IPS-NIHi11 (cell line): Measurements from ENCODE around the gene CD1D.
A peak's percentile ranks its signal among the peaks of the same experiment; 100 is the strongest.
"Not testable (repeated sequence)": the region's sequence is repeated elsewhere in the genome, so short reads cannot be mapped to it uniquely, and the experiment has no call there.

Source experiments
- DNase-seq: peaks from one replicate; pipeline ENCODE4 v3.0.0; 2012; ENCODE audit warnings: mixed read lengths, low spot score

CD1D gene

DNA sequence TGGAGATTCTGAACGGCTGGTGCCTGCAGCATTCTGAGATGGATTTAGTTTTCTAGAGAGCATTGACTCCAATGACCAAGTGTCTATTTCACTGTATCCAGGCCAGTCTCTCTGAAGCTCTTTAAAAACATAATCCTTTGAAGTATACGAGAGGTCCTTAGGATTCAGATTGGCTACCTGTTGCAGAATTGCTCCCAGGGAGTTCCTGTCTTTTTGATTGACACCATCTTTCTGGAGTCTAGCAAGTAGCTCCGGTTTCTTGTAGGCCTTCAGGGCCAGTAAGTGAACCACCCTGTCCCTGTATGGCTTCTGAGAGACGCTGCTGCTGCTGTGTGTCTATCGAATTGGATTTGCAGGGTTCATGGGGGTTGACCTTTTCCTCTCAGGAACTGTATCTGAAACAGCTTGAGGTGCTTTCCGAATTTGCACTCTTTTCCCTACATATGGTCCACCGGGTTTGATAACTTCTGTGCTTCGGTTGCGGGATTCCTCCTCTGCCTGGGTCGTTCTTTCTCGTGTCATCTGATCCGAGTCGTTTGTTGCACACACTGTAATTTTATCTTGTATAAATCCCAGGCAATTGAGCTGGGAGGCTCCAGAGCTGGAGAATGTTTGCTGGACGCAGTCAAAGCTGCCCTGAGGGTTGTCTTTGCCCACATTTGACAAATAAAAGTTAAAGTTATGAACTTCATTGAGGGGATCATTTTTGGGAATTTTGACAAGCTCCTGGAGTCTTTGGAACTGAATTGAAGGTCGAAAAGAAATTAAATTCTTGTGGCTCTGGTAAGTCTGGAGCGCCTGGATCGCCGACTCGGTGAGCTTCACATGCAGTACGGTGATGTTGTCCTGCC lies 3.6 kb upstream of the CD1D start:
- DNase-seq: not testable (repeated sequence)

DNA sequence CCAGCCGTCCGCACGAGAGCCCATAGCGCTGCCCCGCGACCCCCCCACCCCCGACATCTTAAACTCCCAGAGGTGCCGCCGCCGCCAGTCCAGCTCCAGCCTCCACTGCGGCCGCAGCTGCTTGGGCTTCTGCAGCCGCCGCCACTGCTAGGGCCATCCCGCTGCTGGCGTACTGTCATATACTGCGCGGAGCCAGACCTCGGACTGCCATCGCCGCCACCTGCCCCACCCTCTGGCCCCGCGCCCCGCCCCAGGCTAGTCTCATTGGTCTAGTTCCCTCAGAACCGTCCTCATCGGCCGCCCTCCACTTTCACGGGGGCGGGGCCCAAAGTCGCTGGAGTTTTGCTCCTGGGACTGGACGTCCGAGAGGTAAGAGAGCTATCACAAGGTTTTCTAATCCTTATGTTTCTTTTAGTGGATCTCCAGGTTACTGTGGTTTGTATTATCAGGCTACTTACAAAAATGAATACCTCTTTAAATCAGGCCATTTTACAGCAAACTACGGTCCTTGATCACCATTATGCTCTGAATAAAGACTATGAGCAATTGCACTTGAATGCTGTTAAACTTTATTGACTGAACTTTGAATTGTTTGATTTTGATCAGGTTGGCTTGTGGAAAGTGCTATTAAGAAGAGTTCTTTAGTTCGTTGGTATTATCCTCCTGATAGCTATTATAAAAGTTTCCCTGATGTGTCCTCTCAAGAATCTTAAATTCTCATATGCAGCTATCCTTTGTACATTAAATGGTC lies 2.8 kb upstream of the CD1D start:
- peak; percentile 87 for DNase-seq

DNA sequence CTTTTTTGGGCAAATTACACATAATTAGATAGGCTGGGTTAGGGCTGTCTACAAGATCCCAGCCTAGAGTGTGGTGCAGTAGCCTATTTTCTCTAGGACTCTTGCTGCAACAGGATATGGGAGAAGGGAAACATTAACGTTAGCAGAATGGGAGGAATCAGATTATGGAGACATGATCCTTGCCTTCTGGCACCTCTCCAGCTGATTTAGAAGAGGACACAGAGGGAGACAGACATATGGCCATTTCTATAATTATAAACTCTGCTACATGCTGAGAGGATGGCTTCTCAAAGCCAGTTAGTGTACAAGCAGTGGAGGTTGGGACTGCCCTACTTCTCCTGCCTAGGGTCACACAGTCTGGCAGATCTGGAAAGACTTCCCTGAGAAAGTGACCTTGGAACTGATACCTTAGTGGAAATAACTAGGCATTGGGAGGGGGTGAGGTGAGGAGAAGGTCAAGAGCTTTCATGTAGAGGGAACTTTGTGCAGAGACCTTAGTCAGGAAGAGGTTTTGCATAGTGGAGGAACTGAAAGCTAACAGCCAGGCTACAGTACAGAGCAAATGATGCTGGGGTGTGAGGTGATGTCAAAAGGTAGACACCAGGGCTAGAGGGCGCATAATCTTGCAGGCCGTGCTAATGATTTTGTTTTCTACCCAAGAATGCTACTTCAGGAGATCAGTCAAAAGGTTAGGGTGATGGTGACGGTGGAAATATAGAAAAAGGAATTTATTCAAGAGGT lies 1.2 kb upstream of the CD1D start:
- no peak for DNase-seq

DNA sequence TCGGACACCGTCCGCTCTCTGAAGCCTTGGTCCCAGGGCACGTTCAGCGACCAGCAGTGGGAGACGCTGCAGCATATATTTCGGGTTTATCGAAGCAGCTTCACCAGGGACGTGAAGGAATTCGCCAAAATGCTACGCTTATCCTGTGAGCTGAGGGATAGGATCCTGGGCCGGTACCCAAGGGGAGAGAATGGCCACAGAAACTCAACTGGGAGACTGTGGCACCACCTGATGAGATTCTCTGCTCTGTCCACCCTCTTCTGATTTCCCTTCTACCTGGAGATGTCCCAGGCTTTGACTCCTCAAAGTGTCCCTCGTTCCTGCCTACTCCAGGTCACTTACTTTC lies 855 bp downstream of the CD1D start:
- no peak for DNase-seq

DNA sequence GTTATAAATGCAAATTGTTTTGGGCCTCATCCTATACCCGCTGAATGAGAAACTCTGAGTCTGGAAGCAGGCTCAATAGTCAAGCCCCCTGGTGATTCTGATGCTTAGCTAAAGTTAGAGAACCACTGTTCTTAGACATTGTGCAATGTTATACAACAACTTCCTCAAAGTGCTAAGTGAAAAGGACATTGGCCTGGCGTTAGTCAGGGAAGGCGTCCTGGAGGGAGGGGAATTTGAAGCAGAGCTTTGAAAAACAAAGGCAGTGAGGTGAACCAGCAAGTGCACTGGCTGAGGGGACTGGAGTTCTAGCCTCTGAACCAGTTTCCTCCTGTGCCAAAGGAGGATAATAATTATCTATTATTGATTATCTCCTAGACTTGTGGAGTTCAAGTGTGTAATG lies 5.1 kb downstream of the CD1D start:
- peak; percentile 24 for DNase-seq

DNA sequence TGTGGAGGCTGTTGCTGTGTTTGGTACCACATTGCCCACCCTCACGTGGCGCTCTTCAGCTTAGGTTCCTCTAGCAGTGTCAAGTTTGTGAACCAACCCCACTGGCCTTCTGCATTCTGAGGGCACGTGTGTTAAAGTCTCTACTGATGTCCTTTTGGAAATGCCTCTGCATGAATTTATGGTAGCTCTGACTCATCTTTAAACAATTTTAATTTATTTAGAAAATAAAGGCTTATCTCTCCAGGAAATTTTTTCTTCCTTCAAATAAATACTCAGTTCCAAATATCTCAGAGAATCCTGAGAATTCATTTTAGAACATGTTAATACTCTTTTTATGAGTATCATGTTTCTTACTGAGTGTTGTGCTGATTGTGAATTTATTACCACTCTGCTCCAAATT lies 5.5 kb downstream of the CD1D start:
- DNase-seq: no peak

DNA sequence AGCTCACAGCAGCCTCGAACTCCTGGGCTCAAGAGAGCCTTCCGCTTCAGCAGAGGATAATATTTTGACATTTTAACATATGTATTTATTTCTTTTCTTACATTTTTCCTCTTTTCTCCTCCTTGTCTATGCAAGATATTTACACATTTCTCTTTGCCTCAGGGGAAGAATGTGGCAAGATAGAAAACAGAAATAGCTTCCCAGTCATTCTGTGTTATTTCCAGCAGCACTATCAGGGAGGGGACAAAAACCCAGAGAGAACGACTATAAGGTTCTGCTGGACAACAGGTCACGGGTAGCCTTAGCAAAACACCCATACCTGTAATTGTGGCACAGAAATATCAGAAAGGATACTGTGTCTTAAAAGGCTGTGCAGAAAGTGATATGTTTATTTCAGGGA lies 7.9 kb downstream of the CD1D start:
- no peak for DNase-seq

DNA sequence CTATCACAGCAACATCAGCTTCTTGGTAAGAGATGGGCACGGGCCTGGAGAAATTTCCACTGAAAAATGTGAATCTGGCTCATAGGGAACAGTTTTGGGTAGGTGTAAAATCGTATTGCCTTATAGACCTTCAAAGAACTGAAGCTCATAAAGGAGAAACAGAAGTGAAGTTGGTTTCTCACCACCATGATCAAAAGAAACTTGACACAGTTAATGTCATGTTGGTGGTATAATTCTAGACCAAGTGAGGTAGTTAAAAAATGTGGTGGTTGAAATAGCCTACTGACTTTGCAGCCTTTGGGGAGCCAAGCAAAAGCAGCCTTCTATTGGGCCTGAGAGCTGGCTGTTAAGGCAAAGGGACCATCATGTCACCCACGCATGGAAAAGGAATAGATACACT lies 8.9 kb downstream of the CD1D start:
- no peak for DNase-seq

DNA sequence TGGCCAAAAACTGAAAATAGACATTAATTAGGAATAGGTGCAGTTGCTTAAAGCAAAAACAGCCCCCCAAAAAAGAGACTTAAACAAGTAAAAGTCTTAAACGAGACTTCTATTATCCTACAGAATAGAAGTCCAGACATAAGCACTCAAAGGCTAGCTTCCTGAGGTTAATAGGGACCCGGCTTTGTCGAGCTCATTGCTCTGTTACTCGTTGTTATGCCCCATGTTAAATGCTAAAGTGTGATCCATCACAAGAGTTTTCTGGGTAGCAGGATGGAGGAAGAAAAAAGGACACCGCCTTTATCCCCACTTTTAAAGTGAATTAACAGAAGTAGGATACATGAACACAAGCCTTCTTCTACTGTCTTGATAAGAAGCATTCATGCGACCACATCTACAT lies 10.6 kb downstream of the CD1D start:
- DNase-seq: no peak

DNA sequence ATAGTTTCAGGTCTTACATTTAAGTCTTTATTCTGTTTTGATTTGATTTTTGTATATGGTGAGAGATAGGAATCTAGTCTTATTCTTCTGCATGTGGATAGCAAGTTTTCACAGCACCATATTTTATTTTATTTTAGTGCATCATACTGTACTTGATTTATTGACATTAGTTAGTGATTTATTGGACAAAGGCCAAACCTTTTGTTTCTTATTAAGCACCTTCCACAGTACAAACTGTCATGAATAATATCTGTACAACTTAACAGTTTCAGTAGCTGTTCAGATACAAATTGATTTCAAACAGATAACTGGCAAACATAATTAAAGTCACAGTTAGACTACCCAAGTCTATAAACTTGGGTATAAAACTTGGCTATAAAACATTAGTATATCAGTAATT lies 15.8 kb downstream of the CD1D start:
- no peak for DNase-seq

DNA sequence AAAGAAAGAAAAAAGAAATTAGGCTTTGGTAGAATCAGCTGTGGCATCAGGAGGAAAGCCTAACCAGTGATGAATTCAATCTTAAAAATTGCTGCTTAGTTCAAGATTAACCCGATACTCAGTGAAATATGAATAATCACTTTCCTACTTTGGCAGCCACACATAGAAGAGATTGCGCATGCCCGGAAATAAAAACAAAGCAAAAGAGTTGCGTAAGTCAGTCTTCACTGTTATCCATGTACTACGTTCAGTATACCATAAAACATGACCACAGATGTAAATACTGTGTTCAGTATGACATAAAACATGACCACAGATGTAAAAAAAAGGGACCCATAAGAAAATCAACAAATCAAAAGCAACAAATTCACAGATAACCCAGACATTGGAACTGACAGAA lies 19.2 kb downstream of the CD1D start:
- no peak for DNase-seq

DNA sequence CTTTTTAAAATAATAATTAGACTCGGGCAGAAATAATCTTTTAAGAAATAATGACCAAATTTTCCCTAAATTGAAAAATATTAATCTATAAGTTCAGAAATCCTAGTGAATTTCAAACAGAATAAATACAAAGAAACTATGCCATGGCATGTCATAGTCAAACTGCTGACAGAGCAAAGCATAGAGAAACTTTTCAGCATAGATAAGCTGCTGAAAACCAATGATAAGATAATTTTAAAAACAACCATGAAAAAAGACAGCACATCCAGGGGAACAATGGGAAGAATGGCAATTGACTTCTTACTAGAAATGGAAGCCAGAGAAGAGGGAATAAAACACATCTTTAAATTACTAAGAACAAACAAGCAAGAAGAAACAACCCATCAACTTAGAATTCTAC lies 19.8 kb downstream of the CD1D start:
- no peak for DNase-seq

DNA sequence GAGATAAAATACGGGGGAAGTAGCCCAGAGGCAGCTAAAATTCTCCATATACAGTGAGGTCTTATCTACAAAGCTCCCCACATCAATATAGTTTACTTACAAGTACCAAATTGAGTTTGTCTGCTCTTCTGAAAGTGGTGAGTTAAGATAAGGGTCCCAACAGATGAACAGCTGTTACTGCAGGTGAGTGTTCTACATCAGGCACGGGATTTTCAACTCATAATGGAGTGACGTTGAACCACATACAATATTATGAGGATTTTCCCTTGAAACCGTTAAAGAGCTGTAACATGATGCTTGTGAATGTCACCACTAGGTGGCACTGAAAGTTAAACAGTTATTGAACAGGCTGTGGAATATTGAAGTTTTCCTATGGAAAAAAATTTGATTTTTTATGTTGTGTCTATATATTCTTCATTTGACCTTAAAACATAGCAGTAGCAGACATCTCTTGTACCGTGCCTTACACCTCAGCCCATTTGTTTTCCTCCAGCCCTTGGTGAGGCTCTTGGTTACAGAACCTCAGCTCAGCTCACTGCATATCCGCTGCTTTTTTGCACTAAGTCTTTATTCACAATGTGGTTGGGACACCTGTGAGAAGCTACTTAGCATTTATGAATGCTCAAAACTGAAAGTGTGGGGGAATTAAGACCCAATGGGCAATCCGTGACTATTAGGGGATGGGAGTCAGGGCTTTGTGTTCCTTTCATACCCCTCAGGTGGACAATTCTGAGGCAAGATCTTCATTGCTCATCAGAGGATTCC lies 23.2 kb downstream of the CD1D start:
- DNase-seq: no peak

DNA sequence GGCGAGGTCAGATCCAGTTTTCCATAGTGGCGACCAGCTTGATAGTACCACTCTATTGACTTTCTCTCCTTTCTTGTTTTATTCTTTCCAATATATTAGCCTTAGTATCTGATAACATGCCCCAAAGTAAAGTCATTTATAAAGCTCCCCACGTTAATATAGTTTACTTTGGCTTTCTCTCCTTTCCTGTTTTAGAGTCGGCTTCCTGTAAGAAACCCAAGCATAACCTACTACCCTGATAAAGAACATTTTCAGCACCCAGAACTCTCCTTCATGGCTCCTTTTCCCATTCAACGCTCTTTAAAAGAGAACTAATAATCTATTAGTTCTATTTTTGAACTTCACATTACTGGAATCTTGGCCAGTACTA lies 23.7 kb downstream of the CD1D start:
- no peak for DNase-seq

DNA sequence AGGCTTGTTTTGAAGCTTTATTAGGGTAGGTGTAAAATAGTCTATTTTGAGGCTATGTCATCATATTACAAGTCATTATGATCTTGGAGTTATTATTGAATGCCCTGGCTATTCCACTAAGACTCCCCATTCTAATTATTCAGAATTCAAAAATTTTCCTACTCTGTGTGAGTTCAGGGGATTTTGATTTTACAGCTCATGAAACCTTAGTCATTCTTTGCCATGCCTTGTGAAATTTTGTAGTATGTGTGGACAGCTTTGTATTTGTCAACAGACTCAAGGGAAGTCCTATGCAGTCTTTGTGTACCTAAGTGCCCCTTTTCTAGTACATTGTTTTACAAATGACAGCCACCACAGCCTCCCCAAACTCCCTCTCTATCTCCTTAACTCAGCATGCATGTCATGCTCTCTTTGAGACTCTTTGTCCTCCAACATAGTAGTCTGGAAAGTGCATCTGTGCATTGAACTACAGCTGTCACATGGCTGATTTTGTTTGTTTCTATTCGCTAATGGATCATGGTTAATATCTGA lies 28.0 kb downstream of the CD1D start:
- DNase-seq: peak; percentile 30

DNA sequence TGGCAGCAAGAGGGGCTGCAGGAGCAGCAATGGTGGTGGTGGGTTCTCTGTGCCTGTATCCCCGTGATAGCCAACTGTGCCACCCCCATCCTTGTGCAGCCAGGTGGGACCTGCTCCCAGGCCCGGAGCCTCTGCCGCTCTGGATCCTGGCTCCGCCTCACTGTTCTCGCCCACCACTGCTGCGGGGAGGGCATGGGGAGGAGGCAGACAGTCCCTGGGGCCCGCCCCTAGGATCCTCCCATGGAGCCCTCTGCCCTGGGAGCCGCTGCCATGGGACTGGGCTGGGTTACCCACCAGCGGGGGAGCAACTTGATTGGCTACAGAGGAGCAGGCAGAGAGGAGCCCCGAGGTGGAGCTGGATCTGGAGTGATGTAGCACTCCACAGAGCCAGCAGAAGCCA lies 31.6 kb downstream of the CD1D start:
- no peak for DNase-seq

DNA sequence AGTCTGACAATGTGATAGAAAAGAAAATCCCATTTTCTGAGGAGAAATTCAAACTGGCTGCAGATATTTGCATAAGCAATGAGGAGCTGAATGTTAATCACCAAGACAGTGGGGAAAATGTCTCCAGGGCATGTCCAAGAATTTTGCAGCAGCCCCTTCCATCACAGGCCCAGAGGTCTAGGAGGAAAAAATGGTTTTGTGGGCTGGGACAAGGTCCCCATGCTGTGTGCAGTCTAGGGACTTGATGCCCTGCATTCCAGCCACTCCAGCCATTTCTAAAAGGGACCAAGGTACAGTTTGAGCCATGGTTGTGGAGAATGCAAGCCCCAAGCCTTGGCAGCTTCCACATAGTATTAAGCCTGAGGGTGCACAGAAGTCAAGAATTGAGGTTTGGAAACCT lies 42.8 kb downstream of the CD1D start:
- not testable (repeated sequence) for DNase-seq

DNA sequence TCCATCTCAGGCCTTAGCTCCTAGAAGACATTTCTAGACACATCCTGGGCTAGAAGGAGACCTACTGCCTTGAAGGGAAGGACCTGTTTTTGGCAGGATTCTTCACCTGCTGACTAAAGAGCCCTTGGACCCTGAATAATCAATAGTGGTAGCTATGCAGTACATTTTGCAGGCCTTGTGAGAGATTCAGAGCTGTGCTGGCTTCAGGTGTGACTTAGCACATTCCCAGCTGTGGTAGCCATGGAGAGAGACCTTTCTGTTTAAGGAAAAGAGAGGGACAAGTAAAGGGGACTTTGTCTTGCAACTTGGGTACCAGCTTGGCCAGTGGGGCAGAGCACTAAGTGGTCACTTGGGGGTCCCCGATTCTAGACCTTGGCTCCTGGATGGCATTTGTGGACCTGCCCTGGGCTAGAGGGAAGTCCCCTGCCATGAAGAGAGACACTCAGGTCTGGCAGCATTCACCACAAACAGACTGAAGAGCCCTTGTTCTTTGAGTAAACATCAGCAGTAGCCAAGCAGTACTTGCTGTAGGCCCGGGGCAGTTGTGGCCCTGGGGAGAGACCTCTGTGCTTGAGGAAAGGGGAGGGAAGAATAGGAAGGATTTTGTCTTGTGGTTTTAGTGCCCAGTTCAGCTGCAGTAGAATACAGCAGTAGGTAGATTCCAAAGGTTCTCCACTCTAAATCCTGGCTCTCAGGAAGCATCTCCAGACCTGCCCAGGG lies 47.4 kb downstream of the CD1D start:
- DNase-seq: no peak
